T-helper 22 cell (primary cell): ENCODE data around the gene SMIM14.
"Not testable (repeated sequence)": the region's sequence is repeated elsewhere in the genome, so short reads cannot be mapped to it uniquely, and the experiment has no call there.

ENCODE experiments used
- DNase-seq: peaks from one replicate; pipeline ENCODE4 v3.0.0-alpha.2; 2020; ENCODE audit warnings: low read depth

SMIM14 gene

GRCh38 chr4:39638354-39639239 lies at the start of gene SMIM14:
SMIM14 (minus strand) TSS chr4:39638865; CDS start chr4:39605145, 33,720 bp downstream.
- peak; percentile 86 for DNase-seq

- no peak for DNase-seq
These were observed 48.3 kb upstream of the SMIM14 start for GRCh38 chr4:39687014-39687413.

- DNase-seq = no peak
These were observed 47.3 kb upstream of the SMIM14 start for GRCh38 chr4:39685990-39686389.

- DNase-seq = no peak
These were observed 43.5 kb upstream of the SMIM14 start for GRCh38 chr4:39682138-39682537.

- not testable (repeated sequence) for DNase-seq
These were observed 42.3 kb upstream of the SMIM14 start for GRCh38 chr4:39681003-39681402.

GRCh38 chr4:39675681-39676080 lies 37.0 kb upstream of the SMIM14 start:
- DNase-seq = not testable (repeated sequence)

GRCh38 chr4:39670296-39670695 lies 31.6 kb upstream of the SMIM14 start:
- not testable (repeated sequence) for DNase-seq

- no peak for DNase-seq
These were observed 30.2 kb upstream of the SMIM14 start for GRCh38 chr4:39668887-39669286.

GRCh38 chr4:39667706-39668105 lies 29.0 kb upstream of the SMIM14 start:
- no peak for DNase-seq

- no peak for DNase-seq
These were observed 26.4 kb upstream of the SMIM14 start for GRCh38 chr4:39664828-39665731.

GRCh38 chr4:39662683-39663082 lies 24.0 kb upstream of the SMIM14 start:
- no peak for DNase-seq

- DNase-seq = no peak
These were observed 22.1 kb upstream of the SMIM14 start for GRCh38 chr4:39660757-39661156.

GRCh38 chr4:39660045-39660444 lies 21.4 kb upstream of the SMIM14 start:
- no peak for DNase-seq

GRCh38 chr4:39658756-39659155 lies 20.1 kb upstream of the SMIM14 start:
- no peak for DNase-seq

- DNase-seq = no peak
These were observed 18.8 kb upstream of the SMIM14 start for GRCh38 chr4:39657465-39657864.

GRCh38 chr4:39656638-39657037 lies 18.0 kb upstream of the SMIM14 start:
- DNase-seq = not testable (repeated sequence)

GRCh38 chr4:39655876-39656275 lies 17.2 kb upstream of the SMIM14 start:
- no peak for DNase-seq

- DNase-seq = no peak
These were observed 16.5 kb upstream of the SMIM14 start for GRCh38 chr4:39655211-39655610.

GRCh38 chr4:39651586-39651985 lies 12.9 kb upstream of the SMIM14 start:
- not testable (repeated sequence) for DNase-seq

GRCh38 chr4:39649639-39650265 lies 11.1 kb upstream of the SMIM14 start:
- no peak for DNase-seq

GRCh38 chr4:39648827-39649558 lies 10.3 kb upstream of the SMIM14 start:
- DNase-seq = no peak

- no peak for DNase-seq
These were observed 9.5 kb upstream of the SMIM14 start for GRCh38 chr4:39648213-39648612.
